GM23338 (cell line): Measurements from ENCODE around the gene TLX1. TPM values are rescaled to one million over a fixed set of nuclear protein-coding genes. Genes with fewer than 3 reads are reported as not detected.

Experiments used
- ATAC-seq: fragments of 200-7000 bp; cut with Tn5 transposase; 3 replicates; pipeline ENCODE4 v1.9.1; 2020
- DNase-seq: peaks from one replicate; pipeline ENCODE4 v3.0.0-alpha.2; 2015; ENCODE audit warnings: low spot score
- H2AFZ ChIP-seq: fragments of 200-600 bp; sonication (generic); 2 replicates; pipeline ENCODE4 v1.8.0; 2016; ENCODE audit warnings: antibody characterized with exemption, mild to moderate bottlenecking, moderate library complexity
- H3F3A ChIP-seq: fragments of 200-600 bp; sonication (generic); replicated peaks from 2 replicates; pipeline ENCODE4 v1.8.0; 2017; ENCODE audit warnings: antibody characterized with exemption, mixed run types, low read depth
- H3K27ac ChIP-seq: fragments of 200-600 bp; sonication (generic); 2 replicates; pipeline ENCODE4 v1.6.1; 2016; ENCODE audit warnings: low read depth
- H3K27me3 ChIP-seq: fragments of 200-600 bp; sonication (generic); 2 replicates; pipeline ENCODE4 v1.8.0; 2016; ENCODE audit warnings: mild to moderate bottlenecking, mixed run types, moderate library complexity; ENCODE audit not compliant: insufficient read depth
- H3K36me3 ChIP-seq: fragments of 200-600 bp; sonication (generic); 2 replicates; pipeline ENCODE4 v1.8.0; 2016; ENCODE audit warnings: mild to moderate bottlenecking; ENCODE audit not compliant: insufficient read depth
- H3K4me1 ChIP-seq: fragments of 200-600 bp; sonication (generic); 2 replicates; pipeline ENCODE4 v1.8.0; 2016; ENCODE audit warnings: mild to moderate bottlenecking, moderate library complexity; ENCODE audit not compliant: insufficient read depth
- H3K4me2 ChIP-seq: fragments of 200-600 bp; sonication (generic); 2 replicates; pipeline ENCODE4 v1.7.1; 2017; ENCODE audit warnings: mixed run types
- H3K4me3 ChIP-seq: fragments of 200-600 bp; sonication (generic); 2 replicates; pipeline ENCODE4 v1.6.1; 2016; ENCODE audit warnings: mixed run types
- H3K79me2 ChIP-seq: fragments of 200-600 bp; sonication (generic); replicated peaks from 2 replicates; pipeline ENCODE4 v1.8.0; 2017; ENCODE audit warnings: mild to moderate bottlenecking; ENCODE audit not compliant: insufficient read depth
- H3K9me2 ChIP-seq: fragments of 200-600 bp; sonication (generic); 2 replicates; pipeline ENCODE4 v1.8.0; 2017; ENCODE audit not compliant: insufficient read depth
- H4K20me1 ChIP-seq: fragments of 200-600 bp; sonication (generic); replicated peaks from 2 replicates; pipeline ENCODE4 v1.8.0; 2017; ENCODE audit warnings: mild to moderate bottlenecking; ENCODE audit not compliant: insufficient read depth
- H3K27ac Mint-ChIP-seq: 2 replicates; pipeline ENCODE4 v1.8.0; 2020; ENCODE audit warnings: inconsistent platforms, mild to moderate bottlenecking, moderate library complexity, mixed read lengths
- H3K27me3 Mint-ChIP-seq: 3 replicates; pipeline ENCODE4 v1.8.0; 2022; ENCODE audit warnings: low read depth, mild to moderate bottlenecking, moderate library complexity, mixed read lengths, inconsistent platforms; ENCODE audit not compliant: insufficient read depth, poor library complexity
- H3K36me3 Mint-ChIP-seq: 3 replicates; pipeline ENCODE4 v1.8.0; 2021; ENCODE audit warnings: low read depth, mild to moderate bottlenecking, inconsistent platforms, moderate library complexity, mixed read lengths
- H3K4me1 Mint-ChIP-seq: 3 replicates; pipeline ENCODE4 v1.8.0; 2020; ENCODE audit warnings: mild to moderate bottlenecking, inconsistent platforms, mixed read lengths
- H3K4me3 Mint-ChIP-seq: 3 replicates; pipeline ENCODE4 v1.8.0; 2021; ENCODE audit warnings: moderate library complexity, mild to moderate bottlenecking, inconsistent platforms, mixed read lengths
- H3K9me3 Mint-ChIP-seq: 3 replicates; pipeline ENCODE4 v1.8.0; 2020; ENCODE audit warnings: moderate library complexity, mild to moderate bottlenecking, inconsistent platforms, mixed read lengths
- CREB1 ChIP-seq: fragments of 250-450 bp; sonication (Bioruptor Pico); IDR thresholded peaks from 2 replicates; pipeline ENCODE4 v1.5.0; 2020; ENCODE audit warnings: low read depth, mild to moderate bottlenecking, moderate library complexity
- CTCF ChIP-seq, 2 experiments: fragments of 200-600 bp in 1 of 2; sonication (generic) in 1 of 2; conservative IDR thresholded peaks; 2 replicates each; pipeline versions ENCODE4 v1.5.1 to v1.6.1; 2016 to 2017; ENCODE audit warnings: antibody characterized with exemption in 2 of 2, low read depth in 2 of 2, mild to moderate bottlenecking in 2 of 2, moderate library complexity in 1 of 2
- EZH2 ChIP-seq: fragments of 200-600 bp; sonication (generic); IDR thresholded peaks from one replicate; pipeline ENCODE4 v1.8.0; 2017; ENCODE audit warnings: antibody characterized with exemption, mild to moderate bottlenecking, low read depth; ENCODE audit not compliant: unreplicated experiment
- EZH2phosphoT487 ChIP-seq: fragments of 200-600 bp; sonication (generic); IDR thresholded peaks from one replicate; pipeline ENCODE4 v1.8.1; 2018; ENCODE audit warnings: antibody characterized with exemption; ENCODE audit not compliant: unreplicated experiment
- JUNB ChIP-seq: IDR thresholded peaks from one replicate; pipeline ENCODE4 v1.6.1; 2016; ENCODE audit warnings: antibody characterized with exemption; ENCODE audit not compliant: unreplicated experiment
- NANOG ChIP-seq: IDR thresholded peaks from 2 replicates; pipeline ENCODE4 v1.6.1; 2016; ENCODE audit warnings: antibody characterized with exemption, borderline replicate concordance
- POLR2AphosphoS5 ChIP-seq: IDR thresholded peaks from 2 replicates; pipeline ENCODE4 v1.6.1; 2016; ENCODE audit warnings: antibody characterized with exemption, low read depth
- STAT1 ChIP-seq: IDR thresholded peaks from one replicate; pipeline ENCODE4 v1.6.1; 2016; ENCODE audit warnings: antibody characterized with exemption; ENCODE audit not compliant: unreplicated experiment
- ZNF114 ChIP-seq: fragments of 250-450 bp; sonication (Bioruptor Pico); IDR thresholded peaks from 2 replicates; pipeline ENCODE4 v1.5.0; 2020; ENCODE audit warnings: mild to moderate bottlenecking, moderate library complexity
- ZNF331 ChIP-seq: fragments of 250-450 bp; sonication (Bioruptor Pico); IDR thresholded peaks from 2 replicates; pipeline ENCODE4 v1.5.0; 2020; ENCODE audit warnings: low read depth, mild to moderate bottlenecking, moderate library complexity
- polyA plus RNA-seq: library from polyadenylated mRNA; unstranded; fragments of >200 nt; fragmentation: Nextera tagmentation; extraction: Ambion mirVana; gene quantifications from 2 replicates; pipeline ENCODE4 v1.2.1, GENCODE V29; 2016
- total RNA-seq: library from RNA; depleted of rRNA; stranded (reverse); fragments of >200 nt; shearing (Covaris generic); gene quantifications from 2 replicates; pipeline ENCODE4 v1.2.3, GENCODE V29; 2014
- TF ChIP-seq, protein P1 (sequence below): fragments of 250-450 bp; sonication (Bioruptor Pico); IDR thresholded peaks from 2 replicates; pipeline ENCODE4 v1.5.0; 2020; ENCODE audit warnings: mild to moderate bottlenecking, moderate library complexity
- TF ChIP-seq, protein P2 (sequence below): IDR thresholded peaks from one replicate; pipeline ENCODE4 v1.6.1; 2018; ENCODE audit warnings: antibody characterized with exemption; ENCODE audit not compliant: unreplicated experiment
- TF ChIP-seq, protein P3 (sequence below): IDR thresholded peaks from 2 replicates; pipeline ENCODE4 v1.6.1; 2016; ENCODE audit warnings: antibody characterized with exemption

Gene TLX1
- total and polyA plus RNA-seq, 2 experiments from 2014 or later, result not detected

- Histone ChIP-seq H3K4me1 (peaks cover 13% of the 10 kb centered on the region), H3K4me2 (no peak overlapping the region), H3F3A (no peaks in the 10 kb centered on the region), H3K36me3 (no peaks in the 10 kb centered on the region), H3K4me3 (no peak overlapping the region), H4K20me1 (no peaks in the 10 kb centered on the region), H3K9me2 (no peaks in the 10 kb centered on the region), H3K79me2 (no peaks in the 10 kb centered on the region), H3K27me3 (0 out of 2 replicates have a peak, but pooled peaks cover 7% of the 10 kb centered on the region), H2AFZ (no peak overlapping the region), H3K27ac (no peak overlapping the region)
- DNase-seq (no peak), ATAC-seq (no peak)
- Mint-ChIP-seq H3K27me3 (peaks cover 19% of the 10 kb centered on the region), H3K4me3 (no peak overlapping the region), H3K36me3 (no peaks in the 10 kb centered on the region), H3K27ac (no peak overlapping the region), H3K4me1 (peaks cover 20% of the 10 kb centered on the region), H3K9me3 (no peaks in the 10 kb centered on the region)
- TF ChIP-seq, protein P1, sequence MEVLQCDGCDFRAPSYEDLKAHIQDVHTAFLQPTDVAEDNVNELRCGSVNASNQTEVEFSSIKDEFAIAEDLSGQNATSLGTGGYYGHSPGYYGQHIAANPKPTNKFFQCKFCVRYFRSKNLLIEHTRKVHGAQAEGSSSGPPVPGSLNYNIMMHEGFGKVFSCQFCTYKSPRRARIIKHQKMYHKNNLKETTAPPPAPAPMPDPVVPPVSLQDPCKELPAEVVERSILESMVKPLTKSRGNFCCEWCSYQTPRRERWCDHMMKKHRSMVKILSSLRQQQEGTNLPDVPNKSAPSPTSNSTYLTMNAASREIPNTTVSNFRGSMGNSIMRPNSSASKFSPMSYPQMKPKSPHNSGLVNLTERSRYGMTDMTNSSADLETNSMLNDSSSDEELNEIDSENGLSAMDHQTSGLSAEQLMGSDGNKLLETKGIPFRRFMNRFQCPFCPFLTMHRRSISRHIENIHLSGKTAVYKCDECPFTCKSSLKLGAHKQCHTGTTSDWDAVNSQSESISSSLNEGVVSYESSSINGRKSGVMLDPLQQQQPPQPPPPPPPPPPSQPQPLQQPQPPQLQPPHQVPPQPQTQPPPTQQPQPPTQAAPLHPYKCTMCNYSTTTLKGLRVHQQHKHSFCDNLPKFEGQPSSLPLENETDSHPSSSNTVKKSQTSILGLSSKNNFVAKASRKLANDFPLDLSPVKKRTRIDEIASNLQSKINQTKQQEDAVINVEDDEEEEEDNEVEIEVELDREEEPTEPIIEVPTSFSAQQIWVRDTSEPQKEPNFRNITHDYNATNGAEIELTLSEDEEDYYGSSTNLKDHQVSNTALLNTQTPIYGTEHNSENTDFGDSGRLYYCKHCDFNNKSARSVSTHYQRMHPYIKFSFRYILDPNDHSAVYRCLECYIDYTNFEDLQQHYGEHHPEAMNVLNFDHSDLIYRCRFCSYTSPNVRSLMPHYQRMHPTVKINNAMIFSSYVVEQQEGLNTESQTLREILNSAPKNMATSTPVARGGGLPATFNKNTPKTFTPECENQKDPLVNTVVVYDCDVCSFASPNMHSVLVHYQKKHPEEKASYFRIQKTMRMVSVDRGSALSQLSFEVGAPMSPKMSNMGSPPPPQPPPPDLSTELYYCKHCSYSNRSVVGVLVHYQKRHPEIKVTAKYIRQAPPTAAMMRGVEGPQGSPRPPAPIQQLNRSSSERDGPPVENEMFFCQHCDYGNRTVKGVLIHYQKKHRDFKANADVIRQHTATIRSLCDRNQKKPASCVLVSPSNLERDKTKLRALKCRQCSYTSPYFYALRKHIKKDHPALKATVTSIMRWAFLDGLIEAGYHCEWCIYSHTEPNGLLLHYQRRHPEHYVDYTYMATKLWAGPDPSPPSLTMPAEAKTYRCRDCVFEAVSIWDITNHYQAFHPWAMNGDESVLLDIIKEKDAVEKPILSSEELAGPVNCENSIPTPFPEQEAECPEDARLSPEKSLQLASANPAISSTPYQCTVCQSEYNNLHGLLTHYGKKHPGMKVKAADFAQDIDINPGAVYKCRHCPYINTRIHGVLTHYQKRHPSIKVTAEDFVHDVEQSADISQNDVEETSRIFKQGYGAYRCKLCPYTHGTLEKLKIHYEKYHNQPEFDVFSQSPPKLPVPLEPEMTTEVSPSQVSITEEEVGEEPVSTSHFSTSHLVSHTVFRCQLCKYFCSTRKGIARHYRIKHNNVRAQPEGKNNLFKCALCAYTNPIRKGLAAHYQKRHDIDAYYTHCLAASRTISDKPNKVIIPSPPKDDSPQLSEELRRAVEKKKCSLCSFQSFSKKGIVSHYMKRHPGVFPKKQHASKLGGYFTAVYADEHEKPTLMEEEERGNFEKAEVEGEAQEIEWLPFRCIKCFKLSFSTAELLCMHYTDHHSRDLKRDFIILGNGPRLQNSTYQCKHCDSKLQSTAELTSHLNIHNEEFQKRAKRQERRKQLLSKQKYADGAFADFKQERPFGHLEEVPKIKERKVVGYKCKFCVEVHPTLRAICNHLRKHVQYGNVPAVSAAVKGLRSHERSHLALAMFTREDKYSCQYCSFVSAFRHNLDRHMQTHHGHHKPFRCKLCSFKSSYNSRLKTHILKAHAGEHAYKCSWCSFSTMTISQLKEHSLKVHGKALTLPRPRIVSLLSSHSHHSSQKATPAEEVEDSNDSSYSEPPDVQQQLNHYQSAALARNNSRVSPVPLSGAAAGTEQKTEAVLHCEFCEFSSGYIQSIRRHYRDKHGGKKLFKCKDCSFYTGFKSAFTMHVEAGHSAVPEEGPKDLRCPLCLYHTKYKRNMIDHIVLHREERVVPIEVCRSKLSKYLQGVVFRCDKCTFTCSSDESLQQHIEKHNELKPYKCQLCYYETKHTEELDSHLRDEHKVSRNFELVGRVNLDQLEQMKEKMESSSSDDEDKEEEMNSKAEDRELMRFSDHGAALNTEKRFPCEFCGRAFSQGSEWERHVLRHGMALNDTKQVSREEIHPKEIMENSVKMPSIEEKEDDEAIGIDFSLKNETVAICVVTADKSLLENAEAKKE (CRISPR knock-in tag), result no peak
- TF ChIP-seq ZNF114 (CRISPR knock-in tag), result no peak
- no peak for TF ChIP-seq ZNF331 (CRISPR knock-in tag)
- TF ChIP-seq, protein P2, sequence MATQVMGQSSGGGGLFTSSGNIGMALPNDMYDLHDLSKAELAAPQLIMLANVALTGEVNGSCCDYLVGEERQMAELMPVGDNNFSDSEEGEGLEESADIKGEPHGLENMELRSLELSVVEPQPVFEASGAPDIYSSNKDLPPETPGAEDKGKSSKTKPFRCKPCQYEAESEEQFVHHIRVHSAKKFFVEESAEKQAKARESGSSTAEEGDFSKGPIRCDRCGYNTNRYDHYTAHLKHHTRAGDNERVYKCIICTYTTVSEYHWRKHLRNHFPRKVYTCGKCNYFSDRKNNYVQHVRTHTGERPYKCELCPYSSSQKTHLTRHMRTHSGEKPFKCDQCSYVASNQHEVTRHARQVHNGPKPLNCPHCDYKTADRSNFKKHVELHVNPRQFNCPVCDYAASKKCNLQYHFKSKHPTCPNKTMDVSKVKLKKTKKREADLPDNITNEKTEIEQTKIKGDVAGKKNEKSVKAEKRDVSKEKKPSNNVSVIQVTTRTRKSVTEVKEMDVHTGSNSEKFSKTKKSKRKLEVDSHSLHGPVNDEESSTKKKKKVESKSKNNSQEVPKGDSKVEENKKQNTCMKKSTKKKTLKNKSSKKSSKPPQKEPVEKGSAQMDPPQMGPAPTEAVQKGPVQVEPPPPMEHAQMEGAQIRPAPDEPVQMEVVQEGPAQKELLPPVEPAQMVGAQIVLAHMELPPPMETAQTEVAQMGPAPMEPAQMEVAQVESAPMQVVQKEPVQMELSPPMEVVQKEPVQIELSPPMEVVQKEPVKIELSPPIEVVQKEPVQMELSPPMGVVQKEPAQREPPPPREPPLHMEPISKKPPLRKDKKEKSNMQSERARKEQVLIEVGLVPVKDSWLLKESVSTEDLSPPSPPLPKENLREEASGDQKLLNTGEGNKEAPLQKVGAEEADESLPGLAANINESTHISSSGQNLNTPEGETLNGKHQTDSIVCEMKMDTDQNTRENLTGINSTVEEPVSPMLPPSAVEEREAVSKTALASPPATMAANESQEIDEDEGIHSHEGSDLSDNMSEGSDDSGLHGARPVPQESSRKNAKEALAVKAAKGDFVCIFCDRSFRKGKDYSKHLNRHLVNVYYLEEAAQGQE, result no peak
- TF ChIP-seq, protein P3, sequence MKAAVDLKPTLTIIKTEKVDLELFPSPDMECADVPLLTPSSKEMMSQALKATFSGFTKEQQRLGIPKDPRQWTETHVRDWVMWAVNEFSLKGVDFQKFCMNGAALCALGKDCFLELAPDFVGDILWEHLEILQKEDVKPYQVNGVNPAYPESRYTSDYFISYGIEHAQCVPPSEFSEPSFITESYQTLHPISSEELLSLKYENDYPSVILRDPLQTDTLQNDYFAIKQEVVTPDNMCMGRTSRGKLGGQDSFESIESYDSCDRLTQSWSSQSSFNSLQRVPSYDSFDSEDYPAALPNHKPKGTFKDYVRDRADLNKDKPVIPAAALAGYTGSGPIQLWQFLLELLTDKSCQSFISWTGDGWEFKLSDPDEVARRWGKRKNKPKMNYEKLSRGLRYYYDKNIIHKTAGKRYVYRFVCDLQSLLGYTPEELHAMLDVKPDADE, result no peak
- TF ChIP-seq EZH2phosphoT487, result no peak
- no peak for TF ChIP-seq CTCF (conservative IDR thresholded peaks at IDR 0.05; ENCODE audit: low read depth in 2 of 2)
- no peak for TF ChIP-seq NANOG
- no peak for TF ChIP-seq CREB1 (CRISPR knock-in tag)
- no peak for TF ChIP-seq JUNB
- TF ChIP-seq POLR2AphosphoS5, result no peak
- TF ChIP-seq STAT1, result no peak
- no peak for TF ChIP-seq EZH2
Measured at GRCh38 chr10:101090597-101090996, 40.5 kb upstream of the TLX1 start.
